C4-2B (cell line): ENCODE measurements around the gene SCGB1A1.
"Not testable (repeated sequence)": the region's sequence is repeated elsewhere in the genome, so short reads cannot be mapped to it uniquely, and the experiment has no call there.

Source experiments
- ZFX ChIP-seq: fragments of 450-650 bp; IDR thresholded peaks from 2 replicates; pipeline ENCODE4 v1.6.1; 2017
- TF ChIP-seq, protein P1 (sequence below): fragments of 450-650 bp; conservative IDR thresholded peaks from 2 replicates; pipeline ENCODE4 v1.5.1; 2017; ENCODE audit warnings: mild to moderate bottlenecking

DNA sequence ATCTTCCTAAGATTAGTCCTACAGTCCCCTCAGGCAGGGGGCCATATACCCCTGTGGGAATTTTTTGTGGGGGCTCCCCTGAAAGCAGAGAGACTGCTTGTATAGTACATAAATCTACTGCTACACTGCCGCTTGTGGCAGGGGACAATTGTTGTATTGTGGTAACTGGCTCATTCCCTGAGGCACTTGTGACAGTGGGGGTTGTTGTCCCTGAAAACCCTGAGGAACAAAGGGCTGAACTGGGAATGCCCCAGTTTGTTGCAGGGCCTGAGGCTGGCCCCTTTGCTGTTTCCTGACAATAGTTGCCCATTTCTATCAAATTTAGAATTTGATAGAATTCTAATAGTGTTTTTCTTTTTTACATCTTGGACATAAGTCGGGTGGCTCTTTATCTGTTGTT lies 39.2 kb upstream of the SCGB1A1 start:
- TF ChIP-seq, protein P1, sequence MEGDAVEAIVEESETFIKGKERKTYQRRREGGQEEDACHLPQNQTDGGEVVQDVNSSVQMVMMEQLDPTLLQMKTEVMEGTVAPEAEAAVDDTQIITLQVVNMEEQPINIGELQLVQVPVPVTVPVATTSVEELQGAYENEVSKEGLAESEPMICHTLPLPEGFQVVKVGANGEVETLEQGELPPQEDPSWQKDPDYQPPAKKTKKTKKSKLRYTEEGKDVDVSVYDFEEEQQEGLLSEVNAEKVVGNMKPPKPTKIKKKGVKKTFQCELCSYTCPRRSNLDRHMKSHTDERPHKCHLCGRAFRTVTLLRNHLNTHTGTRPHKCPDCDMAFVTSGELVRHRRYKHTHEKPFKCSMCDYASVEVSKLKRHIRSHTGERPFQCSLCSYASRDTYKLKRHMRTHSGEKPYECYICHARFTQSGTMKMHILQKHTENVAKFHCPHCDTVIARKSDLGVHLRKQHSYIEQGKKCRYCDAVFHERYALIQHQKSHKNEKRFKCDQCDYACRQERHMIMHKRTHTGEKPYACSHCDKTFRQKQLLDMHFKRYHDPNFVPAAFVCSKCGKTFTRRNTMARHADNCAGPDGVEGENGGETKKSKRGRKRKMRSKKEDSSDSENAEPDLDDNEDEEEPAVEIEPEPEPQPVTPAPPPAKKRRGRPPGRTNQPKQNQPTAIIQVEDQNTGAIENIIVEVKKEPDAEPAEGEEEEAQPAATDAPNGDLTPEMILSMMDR, result not testable (repeated sequence)
- TF ChIP-seq ZFX, result not testable (repeated sequence)
